H1 (cell line): ENCODE results near the gene VDR. TPM values are rescaled to one million over a fixed set of nuclear protein-coding genes. Genes with fewer than 3 reads are reported as not detected.

Source experiments
- CTCF ChIA-PET: fragments of 300-600 bp; sonication (Branson Sonifier 250); formaldehyde crosslinking; loops from one replicate; lab custom pipeline; 2021; ENCODE audit not compliant: partially characterized antibody; lab: Charles Lee
- POLR2A ChIA-PET: fragments of 300-600 bp; sonication (Branson Sonifier 250); formaldehyde crosslinking; loops from one replicate; lab custom pipeline; 2021; ENCODE audit warnings: inconsistent platforms; ENCODE audit not compliant: partially characterized antibody; lab: Charles Lee
- DNase-seq, 2 experiments: peaks; one replicate each; pipeline versions ENCODE4 v3.0.0 to v3.0.0-alpha.2; 2010 to 2022; ENCODE audit warnings: low spot score in 2 of 2, low read depth in 1 of 2, mixed read lengths in 1 of 2
- FAIRE-seq: peaks from 2 replicates; lab custom pipeline; 2011; peaks lifted over from hg19 to GRCh38; lab: Jason Lieb, UNC
- H2AFZ ChIP-seq: 2 replicates; pipeline ENCODE4 v1.8.1; 2012; ENCODE audit warnings: low read length, inconsistent platforms
- H2AK5ac ChIP-seq: 2 replicates; pipeline ENCODE4 v1.6.1; 2013; ENCODE audit warnings: low read depth, low read length
- H2BK120ac ChIP-seq: replicated peaks from 2 replicates; pipeline ENCODE3; 2013; ENCODE audit warnings: low read depth, low read length, inconsistent platforms
- H2BK12ac ChIP-seq: 2 replicates; pipeline ENCODE4 v1.6.1; 2013; ENCODE audit warnings: low read depth, low read length
- H2BK15ac ChIP-seq: 2 replicates; pipeline ENCODE4 v1.6.1; 2013; ENCODE audit warnings: low read length
- H2BK20ac ChIP-seq: 2 replicates; pipeline ENCODE4 v1.6.1; 2013; ENCODE audit warnings: low read length
- H2BK5ac ChIP-seq: 2 replicates; pipeline ENCODE4 v1.6.1; 2013; ENCODE audit warnings: low read depth, low read length
- H3K14ac ChIP-seq: 2 replicates; pipeline ENCODE4 v1.6.1; 2013; ENCODE audit warnings: inconsistent platforms; ENCODE audit not compliant: insufficient read length
- H3K18ac ChIP-seq: 2 replicates; pipeline ENCODE4 v1.6.1; 2013; ENCODE audit warnings: low read length; ENCODE audit errors: extremely low read depth
- H3K23ac ChIP-seq: 2 replicates; pipeline ENCODE4 v1.6.1; 2013; ENCODE audit warnings: inconsistent platforms; ENCODE audit not compliant: insufficient read length
- H3K23me2 ChIP-seq: 2 replicates; pipeline ENCODE4 v1.6.1; 2013; ENCODE audit warnings: low read depth, low read length
- H3K27ac ChIP-seq: 2 replicates; pipeline ENCODE4 v1.6.1; 2011; ENCODE audit warnings: low read depth, low read length, inconsistent platforms
- H3K27me3 ChIP-seq, 4 experiments: replicated peaks in 1 of 4; 1 replicate in 1 of 4; 2 replicates in 3 of 4; pipeline versions ENCODE4 v1.6.1 to v1.8.1; 2011 to 2013; ENCODE audit warnings: low read length in 3 of 4, mild to moderate bottlenecking in 3 of 4, inconsistent platforms in 2 of 4, mixed read lengths in 2 of 4, moderate library complexity in 1 of 4; ENCODE audit not compliant: control insufficient read depth in 3 of 4, insufficient read depth in 3 of 4; ENCODE audit errors: extremely low read depth in 1 of 4
- H3K36me3 ChIP-seq, 4 experiments: 2 replicates each; pipeline versions ENCODE4 v1.6.1 to v1.8.1; 2011 to 2013; ENCODE audit warnings: mild to moderate bottlenecking in 4 of 4, low read length in 3 of 4, moderate library complexity in 2 of 4, control low read depth in 1 of 4, inconsistent platforms in 1 of 4; ENCODE audit not compliant: insufficient read depth in 4 of 4, control insufficient read depth in 2 of 4
- H3K4ac ChIP-seq: replicated peaks from 2 replicates; pipeline ENCODE3; 2013; ENCODE audit warnings: low read length, low read depth, mixed read lengths, inconsistent platforms; ENCODE audit not compliant: insufficient read length
- H3K4me1 ChIP-seq, 4 experiments: replicated peaks in 1 of 4; 1 replicate in 1 of 4; 2 replicates in 3 of 4; pipeline versions ENCODE4 v1.6.1 to v1.8.1; 2011 to 2013; ENCODE audit warnings: low read length in 3 of 4, inconsistent platforms in 2 of 4, mixed read lengths in 1 of 4; ENCODE audit not compliant: insufficient read depth in 4 of 4, control insufficient read depth in 3 of 4
- H3K4me2 ChIP-seq, 2 experiments: 2 replicates each; pipeline versions ENCODE4 v1.6.1 to v1.8.1; 2011 to 2013; ENCODE audit warnings: low read depth in 2 of 2, low read length in 2 of 2, control low read depth in 1 of 2, inconsistent platforms in 1 of 2, mild to moderate bottlenecking in 1 of 2; ENCODE audit not compliant: insufficient read depth in 1 of 2
- H3K4me3 ChIP-seq, 4 experiments: fragments of 200-600, 300-600 bp in 1 of 4; sonication (generic), shearing (Covaris generic), sonication (Bioruptor Twin) in 1 of 4; 2 replicates each; pipeline versions ENCODE4 v1.5.1 to v1.8.1; 2011 to 2016; ENCODE audit warnings: low read length in 4 of 4, low read depth in 3 of 4, control low read depth in 2 of 4, inconsistent platforms in 2 of 4, mild to moderate bottlenecking in 2 of 4, mixed read lengths in 1 of 4, moderate library complexity in 1 of 4; ENCODE audit not compliant: insufficient read depth in 2 of 4; ENCODE audit errors: extremely low read depth in 1 of 4
- H3K56ac ChIP-seq: replicated peaks from 2 replicates; pipeline ENCODE3; 2013; ENCODE audit warnings: low read depth, mild to moderate bottlenecking, mixed read lengths, low read length, inconsistent platforms; ENCODE audit not compliant: insufficient read length
- H3K79me1 ChIP-seq: 2 replicates; pipeline ENCODE4 v1.6.1; 2013; ENCODE audit warnings: low read depth, low read length, control low read depth
- H3K79me2 ChIP-seq, 2 experiments: 2 replicates each; pipeline versions ENCODE4 v1.6.1 to v1.8.1; 2012 to 2013; ENCODE audit warnings: low read length in 2 of 2, mild to moderate bottlenecking in 2 of 2, inconsistent platforms in 1 of 2; ENCODE audit not compliant: insufficient read depth in 2 of 2, control insufficient read depth in 1 of 2
- H3K9ac ChIP-seq, 4 experiments: replicated peaks in 1 of 4; 1 replicate in 1 of 4; 2 replicates in 3 of 4; pipeline versions ENCODE4 v1.6.1 to v1.8.1; 2011 to 2013; ENCODE audit warnings: low read depth in 3 of 4, low read length in 3 of 4, control low read depth in 2 of 4, mild to moderate bottlenecking in 2 of 4, moderate library complexity in 2 of 4, inconsistent platforms in 1 of 4; ENCODE audit errors: extremely low read depth in 1 of 4
- H3K9me3 ChIP-seq, 2 experiments: 2 replicates each; pipeline versions ENCODE4 v1.6.1 to v1.8.1; 2012 to 2013; ENCODE audit warnings: mild to moderate bottlenecking in 2 of 2, moderate library complexity in 2 of 2, control low read depth in 1 of 2, inconsistent platforms in 1 of 2, low read depth in 1 of 2, low read length in 1 of 2, mixed read lengths in 1 of 2; ENCODE audit not compliant: insufficient read depth in 2 of 2
- H4K20me1 ChIP-seq, 2 experiments: replicated peaks in 1 of 2; 2 replicates each; pipeline versions ENCODE3 to v1.8.1; 2011 to 2013; ENCODE audit warnings: inconsistent platforms in 2 of 2, low read length in 2 of 2, mild to moderate bottlenecking in 1 of 2; ENCODE audit not compliant: insufficient read depth in 2 of 2, control insufficient read depth in 1 of 2
- H4K5ac ChIP-seq: 2 replicates; pipeline ENCODE4 v1.6.1; 2013; ENCODE audit warnings: low read length, low read depth, mixed read lengths, inconsistent platforms; ENCODE audit not compliant: insufficient read length
- H4K8ac ChIP-seq: 2 replicates; pipeline ENCODE4 v1.8.0; 2013; ENCODE audit warnings: mild to moderate bottlenecking, moderate library complexity, low read length, inconsistent platforms; ENCODE audit not compliant: insufficient read depth; ENCODE audit errors: extremely low read depth
- H4K91ac ChIP-seq: replicated peaks from 2 replicates; pipeline ENCODE3; 2013; ENCODE audit warnings: low read length, mixed read lengths, inconsistent platforms; ENCODE audit not compliant: insufficient read length
- CBX5 ChIP-seq: fragments of 300-800, 300-1000 bp; sonication (generic); IDR thresholded peaks from 2 replicates; pipeline ENCODE4 v1.7.1; 2016; ENCODE audit warnings: antibody characterized with exemption, low read length, low read depth
- MAFK ChIP-seq: IDR thresholded peaks from 2 replicates; pipeline ENCODE4 v1.6.1; 2012; ENCODE audit warnings: low read depth, mild to moderate bottlenecking, improper control_type of control experiment, low read length
- PHF8 ChIP-seq: fragments of 200-600 bp; sonication (generic); conservative IDR thresholded peaks from 2 replicates; pipeline ENCODE4 v1.7.1; 2012; ENCODE audit warnings: low read depth, mild to moderate bottlenecking, inconsistent platforms, low read length, moderate library complexity
- POLR2A ChIP-seq, 2 experiments: IDR thresholded peaks; 1 replicate in 1 of 2; 2 replicates in 1 of 2; pipeline ENCODE4 v1.6.1; 2011; ENCODE audit warnings: low read depth in 2 of 2, low read length in 2 of 2, mild to moderate bottlenecking in 2 of 2; ENCODE audit errors: control extremely low read depth in 1 of 2
- SRF ChIP-seq: IDR thresholded peaks from 2 replicates; pipeline ENCODE4 v1.6.1; 2011; ENCODE audit warnings: mild to moderate bottlenecking, low read depth, low read length, moderate library complexity
- TAF7 ChIP-seq: optimal IDR thresholded peaks from 2 replicates; pipeline ENCODE3; 2011; ENCODE audit warnings: low read depth, mild to moderate bottlenecking, inconsistent platforms, low read length, moderate library complexity, borderline replicate concordance
- WGBS, 2 experiments: shearing (Covaris generic) in 1 of 2; methylation state at CpG; one replicate each; pipeline versions ENCODE4 v1.1.6 to v1.1.7; 2013 to 2015; ENCODE audit warnings: low lambda C conversion rate in 2 of 2, mixed read lengths in 2 of 2, inconsistent platforms in 1 of 2, low coverage in 1 of 2, missing lambda C conversion rate in 1 of 2; ENCODE audit not compliant: insufficient replicate concordance in 2 of 2, insufficient coverage in 1 of 2, insufficient read length in 1 of 2; ENCODE audit errors: extremely low coverage in 1 of 2, missing lambda C conversion rate in 1 of 2; 5-methylcytosine and 5-hydroxymethylcytosine counted together
- polyA plus RNA-seq, 7 experiments: library from polyadenylated mRNA; depleted of rRNA in 3 of 7; stranded (reverse) in 5 of 7; unstranded in 2 of 7; fragments of >200 nt in 5 of 7; fragments of 200-250 nt in 2 of 7; gene quantifications; 1 replicate in 5 of 7; 2 replicates in 1 of 7; 4 replicates in 1 of 7; pipeline versions ENCODE4 v1.2.1 to v1.2.3, GENCODE V29; 2011 to 2013; ENCODE audit warnings: missing spikeins in 2 of 7, mixed read lengths in 2 of 7
- total RNA-seq: library from RNA; stranded (reverse); fragmentation: NEBNext Ultra II Directional; extraction: Animal tissue kit (Norgen Biotek cat#: 25700); gene quantifications from 2 replicates; pipeline ENCODE4 v1.2.1, GENCODE V29; 2021
- TF ChIP-seq, protein P1 (sequence below), 3 experiments: IDR thresholded peaks; 1 replicate in 2 of 3; 2 replicates in 1 of 3; pipeline versions ENCODE4 v1.5.1 to v1.6.1; 2011; ENCODE audit warnings: low read length in 3 of 3, mild to moderate bottlenecking in 3 of 3, inconsistent platforms in 2 of 3, low read depth in 1 of 3, moderate library complexity in 1 of 3; ENCODE audit not compliant: insufficient read depth in 1 of 3; ENCODE audit errors: control extremely low read depth in 1 of 3

VDR gene
- total and polyA plus RNA-seq, 2 of the 8 experiments (the other 6 are each of a cell fraction or from before 2014, with no cell fraction given) = 0.44 to 0.65 TPM

DNA sequence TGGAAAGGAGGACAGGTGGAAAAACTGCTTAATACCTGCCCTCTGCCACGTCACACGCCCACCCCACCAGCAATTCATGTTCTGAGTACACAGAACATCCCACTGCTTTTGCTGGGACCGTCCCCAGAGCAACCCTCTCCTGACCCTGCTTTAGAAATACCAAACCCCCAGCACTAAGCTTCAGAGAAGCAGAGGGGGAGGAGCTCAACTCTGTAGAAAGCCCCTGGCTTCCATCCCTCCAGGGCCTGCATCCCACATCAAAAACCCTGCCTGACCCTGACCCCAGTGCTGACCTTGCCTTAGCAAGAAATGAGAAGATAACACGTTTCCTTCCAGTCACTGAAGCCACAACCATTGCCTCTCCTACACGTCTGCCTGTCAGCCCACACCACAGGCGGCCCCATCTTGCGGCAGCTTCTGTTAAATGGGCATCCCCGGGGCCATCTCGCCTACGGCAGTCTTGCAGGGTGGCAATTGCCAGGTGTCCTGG, 19.7 kb downstream of the VDR start:
- no peaks in the 10 kb centered on the region; a peak in 1 of 8 replicates for H3K36me3 ChIP-seq
- no peak overlapping the region for H4K91ac ChIP-seq
- DNase-seq = no peak
- no peak for TF ChIP-seq CBX5
- no peak for TF ChIP-seq MAFK
- TF ChIP-seq POLR2A (IDR thresholded peaks at IDR 0.05; ENCODE audit: control extremely low read depth in 1 of 2, low read depth in 2 of 2, low read length in 2 of 2) = no peak
- TF ChIP-seq, protein P1, sequence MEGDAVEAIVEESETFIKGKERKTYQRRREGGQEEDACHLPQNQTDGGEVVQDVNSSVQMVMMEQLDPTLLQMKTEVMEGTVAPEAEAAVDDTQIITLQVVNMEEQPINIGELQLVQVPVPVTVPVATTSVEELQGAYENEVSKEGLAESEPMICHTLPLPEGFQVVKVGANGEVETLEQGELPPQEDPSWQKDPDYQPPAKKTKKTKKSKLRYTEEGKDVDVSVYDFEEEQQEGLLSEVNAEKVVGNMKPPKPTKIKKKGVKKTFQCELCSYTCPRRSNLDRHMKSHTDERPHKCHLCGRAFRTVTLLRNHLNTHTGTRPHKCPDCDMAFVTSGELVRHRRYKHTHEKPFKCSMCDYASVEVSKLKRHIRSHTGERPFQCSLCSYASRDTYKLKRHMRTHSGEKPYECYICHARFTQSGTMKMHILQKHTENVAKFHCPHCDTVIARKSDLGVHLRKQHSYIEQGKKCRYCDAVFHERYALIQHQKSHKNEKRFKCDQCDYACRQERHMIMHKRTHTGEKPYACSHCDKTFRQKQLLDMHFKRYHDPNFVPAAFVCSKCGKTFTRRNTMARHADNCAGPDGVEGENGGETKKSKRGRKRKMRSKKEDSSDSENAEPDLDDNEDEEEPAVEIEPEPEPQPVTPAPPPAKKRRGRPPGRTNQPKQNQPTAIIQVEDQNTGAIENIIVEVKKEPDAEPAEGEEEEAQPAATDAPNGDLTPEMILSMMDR (IDR thresholded peaks at IDR 0.05; ENCODE audit: control extremely low read depth in 1 of 3, insufficient read depth in 1 of 3, low read depth in 1 of 3, low read length in 3 of 3) = no peak
- TF ChIP-seq TAF7 = no peak
- no peak for TF ChIP-seq SRF
- no peak for TF ChIP-seq PHF8
- H3K4me2 ChIP-seq = no peak overlapping the region
- ChIA-PET CTCF (interaction anchor here (0.9 to 6.5 kb wide), 6 partner anchors 8 to 106 kb away, joined by 3 to 37 read pairs (median 4); no protein-coding TSS in a partner anchor), POLR2A (interaction anchor here (1.4 to 2.5 kb wide), 2 partner anchors 10 to 20 kb away, joined by 5 to 9 read pairs; partner anchors contain the start of gene VDR)
- H3K23ac ChIP-seq = no peak overlapping the region
- no peak overlapping the region for H3K56ac ChIP-seq
- H3K14ac ChIP-seq = no peak overlapping the region
- no peak overlapping the region for H4K5ac ChIP-seq
- H2BK15ac ChIP-seq = no peak overlapping the region
- no peaks in the 10 kb centered on the region for H3K79me2 ChIP-seq
- H4K8ac ChIP-seq = no peak overlapping the region
- H3K4ac ChIP-seq = no peak overlapping the region
- no peak overlapping the region for H2BK5ac ChIP-seq
- no peak overlapping the region for H3K4me3 ChIP-seq
- no peak overlapping the region for H2BK20ac ChIP-seq
- 92% methylated on average over 10 of the region's 10 CpGs; no CpG with 5 or more reads in 1 of the 2 experiments for WGBS, 2 experiments
- H4K20me1 ChIP-seq = no peaks in the 10 kb centered on the region
- no peak for FAIRE-seq
- no peaks in the 10 kb centered on the region; a peak in 1 of 7 replicates for H3K27me3 ChIP-seq
- H3K9me3 ChIP-seq = no peaks in the 10 kb centered on the region
- no peaks in the 10 kb centered on the region for H3K79me1 ChIP-seq
- H3K18ac ChIP-seq = no peak overlapping the region
- H2BK12ac ChIP-seq = no peak overlapping the region
- no peak overlapping the region for H3K9ac ChIP-seq
- H3K4me1 ChIP-seq = peaks cover 0 to 5% (median 1%) of the 10 kb centered on the region in 4 experiments; a peak in 4 of 7 replicates
- no peak overlapping the region for H3K27ac ChIP-seq
- no peak overlapping the region for H2AK5ac ChIP-seq
- H3K23me2 ChIP-seq = no peaks in the 10 kb centered on the region
- H2BK120ac ChIP-seq = no peak overlapping the region
- no peak overlapping the region for H2AFZ ChIP-seq
